Measurements from ENCODE around the gene MAPK14.

The MAPK14 gene

GRCh38 chr6:36089048-36089447 lies 61.4 kb downstream of the MAPK14 start:
- FAIRE-seq (no peak), DNase-seq (ENCODE audit: insufficient read length, low spot score) (no peak)
- TF ChIP-seq CTCF (IDR thresholded peaks at IDR 0.05; ENCODE audit: insufficient read depth, missing control alignments) = no peak

GRCh38 chr6:36094238-36094637 lies 66.6 kb downstream of the MAPK14 start:
- FAIRE-seq (no peak), DNase-seq (ENCODE audit: insufficient read length, low spot score) (no peak)
- TF ChIP-seq CTCF (IDR thresholded peaks at IDR 0.05; ENCODE audit: insufficient read depth, missing control alignments) = no peak

GRCh38 chr6:36094753-36095496 lies 67.3 kb downstream of the MAPK14 start:
- peak; percentile 95 for TF ChIP-seq CTCF (IDR thresholded peaks at IDR 0.05; ENCODE audit: insufficient read depth, missing control alignments)
- FAIRE-seq = peak; percentile 41
- DNase-seq (ENCODE audit: insufficient read length, low spot score) = no peak

- FAIRE-seq = no peak
- no peak for TF ChIP-seq CTCF (IDR thresholded peaks at IDR 0.05; ENCODE audit: insufficient read depth, missing control alignments)
- no peak for DNase-seq (ENCODE audit: insufficient read length, low spot score)
These were observed 68.1 kb downstream of the MAPK14 start for GRCh38 chr6:36095497-36096391.

GRCh38 chr6:36098253-36098919 lies 70.8 kb downstream of the MAPK14 start:
- DNase-seq (ENCODE audit: insufficient read length, low spot score) (no peak), FAIRE-seq (no peak)
- TF ChIP-seq CTCF (IDR thresholded peaks at IDR 0.05; ENCODE audit: insufficient read depth, missing control alignments) = no peak

- no peak for FAIRE-seq
These were observed 71.5 kb downstream of the MAPK14 start for GRCh38 chr6:36098920-36099647.

More at GRCh38 chr6:36098920-36099647, 71.5 kb downstream of the MAPK14 start:
- no peak for TF ChIP-seq CTCF (IDR thresholded peaks at IDR 0.05; ENCODE audit: insufficient read depth, missing control alignments)
- no peak for DNase-seq (ENCODE audit: insufficient read length, low spot score)
